Measurements from ENCODE around the gene CNTLN.
"Not testable (repeated sequence)": the region's sequence is repeated elsewhere in the genome, so short reads cannot be mapped to it uniquely, and the experiment has no call there.

Gene CNTLN

DNA sequence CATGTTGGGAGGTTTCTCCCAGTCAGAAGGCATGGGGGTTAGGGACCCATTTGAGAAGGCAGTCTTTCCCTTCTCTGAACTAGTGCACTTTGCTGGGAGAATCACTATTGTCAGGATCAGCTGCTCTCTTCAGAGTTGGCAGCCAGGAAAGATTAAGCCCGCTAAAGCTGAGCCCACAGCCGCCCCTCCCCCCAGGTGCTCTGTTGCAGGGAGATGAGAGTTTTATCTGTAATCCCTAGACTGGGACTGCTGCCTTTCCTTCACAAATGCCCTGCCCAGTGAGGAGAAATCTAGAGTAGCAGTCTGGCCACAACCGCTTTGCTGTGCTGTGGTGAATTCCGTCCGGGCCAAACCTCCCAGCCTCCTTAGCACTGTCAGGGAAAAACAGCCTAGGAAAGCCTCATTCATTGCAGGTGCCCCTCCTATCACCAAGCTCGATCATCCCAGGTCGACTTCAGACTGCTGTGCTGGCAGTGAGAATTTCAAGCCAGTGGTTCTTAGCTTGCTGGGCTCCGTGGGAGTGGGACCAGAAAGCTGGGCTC lies 69.8 kb downstream of the CNTLN start:
- no peak for FAIRE-seq

DNA sequence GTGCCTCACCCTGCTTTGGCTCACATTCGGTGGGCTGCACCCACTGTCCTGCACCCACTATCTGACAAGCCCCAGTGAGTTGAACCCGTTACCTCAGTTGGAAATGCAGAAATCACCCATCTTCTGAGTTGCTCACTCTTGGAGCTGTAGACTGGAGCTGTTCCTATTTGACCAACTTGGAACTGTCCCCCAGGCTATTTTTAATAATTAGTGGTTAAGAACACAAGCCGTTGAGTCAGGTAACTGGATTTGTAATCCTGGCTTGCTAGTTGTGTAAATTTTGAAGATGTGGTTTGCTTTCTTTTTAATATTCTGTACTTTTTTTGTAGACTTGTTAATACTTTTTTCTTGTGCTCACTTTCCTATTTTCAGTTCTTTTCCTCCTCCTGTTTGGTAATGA lies 81.2 kb downstream of the CNTLN start:
- FAIRE-seq, result no peak

GRCh38 chr9:17216646-17217045 lies 81.8 kb downstream of the CNTLN start:
- no peak for FAIRE-seq

DNA sequence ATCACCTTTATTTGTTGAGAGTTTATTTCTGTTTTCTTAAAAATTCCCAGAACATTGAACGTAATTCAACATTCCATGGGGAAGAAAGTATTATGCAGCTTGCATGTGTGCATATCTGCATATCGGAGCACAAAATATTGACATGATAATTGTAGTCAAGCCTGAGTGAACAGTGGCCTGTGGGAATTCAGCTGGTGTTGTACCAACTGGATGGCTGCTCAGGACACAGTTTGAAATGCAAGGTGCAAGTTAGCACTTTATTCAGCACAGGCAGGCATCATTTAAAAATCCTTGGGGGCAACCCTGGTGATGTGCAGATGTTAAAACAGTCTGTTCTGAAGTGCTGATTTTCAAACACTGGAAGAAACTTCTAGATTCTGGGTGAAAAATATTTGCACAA lies 82.4 kb downstream of the CNTLN start:
- no peak for FAIRE-seq

DNA sequence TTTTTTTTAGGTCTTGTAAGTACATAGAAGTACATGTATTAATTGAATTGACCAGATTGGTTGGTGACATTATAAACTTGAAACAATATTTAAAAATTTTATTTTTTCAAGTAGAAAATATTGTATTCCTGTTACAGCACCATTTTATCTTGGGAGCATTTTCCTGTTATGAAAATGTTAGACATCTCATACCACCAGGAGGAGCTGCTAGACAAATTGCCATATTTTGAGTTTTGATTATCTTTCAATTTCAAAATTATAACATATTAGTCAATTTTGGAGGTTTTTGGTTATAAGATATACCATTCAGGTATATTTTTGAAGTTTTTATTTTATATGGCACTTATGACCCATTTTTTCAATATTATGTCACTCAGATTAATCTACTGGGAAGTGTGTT lies 84.4 kb downstream of the CNTLN start:
- FAIRE-seq, result peak; percentile 68

GRCh38 chr9:17222932-17223331 lies 88.1 kb downstream of the CNTLN start:
- no peak for FAIRE-seq

DNA sequence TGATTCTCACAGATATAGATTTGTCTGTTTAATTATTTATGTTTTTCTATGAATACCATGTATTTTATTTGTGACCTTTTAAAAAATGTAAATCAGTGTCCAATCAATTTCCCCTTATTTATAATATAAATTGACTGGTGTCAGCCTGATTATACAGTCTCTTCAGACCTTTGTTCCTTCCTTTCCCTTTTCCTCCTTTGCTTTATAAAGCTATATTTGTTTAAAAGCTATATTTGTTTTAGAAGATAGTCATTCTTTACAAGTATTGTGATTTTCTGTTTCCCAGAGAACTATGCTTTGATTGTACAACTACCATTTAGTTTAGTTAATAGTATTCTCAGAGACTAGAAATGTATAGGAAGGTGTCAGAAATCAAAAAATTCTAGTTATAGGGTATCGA lies 90.6 kb downstream of the CNTLN start:
- FAIRE-seq, result peak; percentile 45

GRCh38 chr9:17229945-17230560 lies 95.2 kb downstream of the CNTLN start:
- FAIRE-seq, result no peak

DNA sequence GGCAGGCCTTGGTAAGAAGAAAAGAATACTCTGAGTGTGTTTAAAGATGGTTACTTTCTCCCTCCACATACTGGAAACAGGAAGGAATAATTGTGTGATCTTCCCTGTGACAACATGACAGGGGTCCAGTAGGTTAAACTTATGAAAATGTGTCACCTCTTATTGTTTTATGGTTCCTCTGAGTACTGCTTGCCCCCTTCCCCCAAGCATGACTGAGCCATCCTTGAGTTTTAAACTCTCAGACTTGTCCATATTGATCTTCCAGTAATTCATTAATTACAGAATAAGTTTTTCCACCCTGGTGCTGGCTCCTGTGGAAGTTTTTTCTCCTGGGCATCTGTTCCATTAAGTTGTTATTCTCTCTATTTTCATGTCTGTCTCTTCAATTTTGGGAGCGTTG lies 95.8 kb downstream of the CNTLN start:
- no peak for FAIRE-seq

DNA sequence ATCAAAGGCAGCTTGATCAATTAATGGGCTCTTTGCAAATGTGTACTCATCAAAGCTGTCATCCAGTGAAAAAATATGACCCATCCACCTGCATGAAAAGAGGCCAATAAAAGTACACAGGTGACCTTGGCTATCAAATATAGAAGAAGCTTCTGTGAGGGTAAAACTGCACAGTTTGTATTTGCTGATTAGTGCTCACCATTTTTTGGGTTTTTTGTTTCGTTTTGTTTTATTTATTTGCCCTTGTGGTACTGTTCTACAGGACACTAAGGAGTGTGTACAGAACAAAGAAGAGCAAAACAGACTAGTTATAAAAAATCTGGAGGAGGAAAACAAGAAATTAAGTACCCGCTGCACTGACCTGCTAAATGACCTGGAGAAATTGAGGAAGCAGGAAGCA lies 101.3 kb downstream of the CNTLN start:
- FAIRE-seq, result no peak

DNA sequence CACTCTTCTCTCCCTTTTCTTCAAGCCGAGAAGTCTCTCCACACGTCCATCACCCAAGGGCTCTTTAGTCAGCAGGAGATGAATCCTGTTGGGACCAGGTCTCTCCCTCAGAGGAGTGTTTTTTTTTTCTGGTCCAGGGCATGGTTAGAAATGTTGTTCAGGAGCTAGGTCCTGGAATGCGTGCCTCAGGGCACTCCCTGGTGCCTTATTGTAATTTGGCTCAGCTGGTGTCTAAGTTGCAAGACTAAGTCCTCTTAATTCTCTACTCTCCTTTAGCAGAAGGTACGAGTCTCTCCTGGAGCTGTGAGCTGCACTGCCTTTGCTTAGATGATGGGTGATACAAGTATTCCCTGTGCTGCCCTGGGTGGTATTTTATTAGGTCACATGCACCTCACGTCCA lies 111.9 kb downstream of the CNTLN start:
- FAIRE-seq, result no peak

GRCh38 chr9:17251100-17251499 lies 116.3 kb downstream of the CNTLN start:
- FAIRE-seq, result no peak

DNA sequence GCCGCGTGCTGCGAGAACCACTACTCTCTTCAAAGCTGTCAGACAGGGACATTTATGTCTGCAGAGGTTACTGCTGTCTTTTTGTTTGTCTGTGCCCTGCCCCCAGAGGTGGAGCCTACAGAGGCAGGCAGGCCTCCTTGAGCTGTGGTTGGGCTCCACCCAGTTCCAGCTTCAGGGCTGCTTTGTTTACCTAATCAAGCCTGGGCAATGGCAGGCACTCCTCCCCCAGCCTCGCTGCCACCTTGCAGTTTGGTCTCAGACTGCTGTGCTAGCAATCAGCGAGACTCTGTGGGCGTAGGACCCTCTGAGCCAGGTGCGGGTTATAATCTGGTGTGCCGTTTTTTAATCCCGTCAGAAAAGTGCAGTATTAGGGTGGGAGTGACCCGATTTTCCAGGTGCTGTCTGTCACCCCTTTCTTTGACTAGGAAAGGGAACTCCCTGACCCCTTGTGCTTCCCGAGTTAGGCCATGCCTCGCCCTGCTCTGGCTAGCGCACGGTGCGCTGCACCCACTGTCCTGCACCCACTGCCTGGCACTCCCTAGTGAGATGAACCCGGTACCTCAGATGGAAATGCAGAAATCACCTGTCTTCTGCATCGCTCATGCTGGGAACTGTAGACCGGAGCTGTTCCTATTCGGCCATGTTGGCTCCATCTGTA lies 133.8 kb downstream of the CNTLN start:
- not testable (repeated sequence) for FAIRE-seq

- peak; percentile 21 for FAIRE-seq
These were observed 135.0 kb downstream of the CNTLN start for GRCh38 chr9:17269799-17270198.

- FAIRE-seq, result no peak
These were observed 137.7 kb downstream of the CNTLN start for GRCh38 chr9:17272536-17272935.

DNA sequence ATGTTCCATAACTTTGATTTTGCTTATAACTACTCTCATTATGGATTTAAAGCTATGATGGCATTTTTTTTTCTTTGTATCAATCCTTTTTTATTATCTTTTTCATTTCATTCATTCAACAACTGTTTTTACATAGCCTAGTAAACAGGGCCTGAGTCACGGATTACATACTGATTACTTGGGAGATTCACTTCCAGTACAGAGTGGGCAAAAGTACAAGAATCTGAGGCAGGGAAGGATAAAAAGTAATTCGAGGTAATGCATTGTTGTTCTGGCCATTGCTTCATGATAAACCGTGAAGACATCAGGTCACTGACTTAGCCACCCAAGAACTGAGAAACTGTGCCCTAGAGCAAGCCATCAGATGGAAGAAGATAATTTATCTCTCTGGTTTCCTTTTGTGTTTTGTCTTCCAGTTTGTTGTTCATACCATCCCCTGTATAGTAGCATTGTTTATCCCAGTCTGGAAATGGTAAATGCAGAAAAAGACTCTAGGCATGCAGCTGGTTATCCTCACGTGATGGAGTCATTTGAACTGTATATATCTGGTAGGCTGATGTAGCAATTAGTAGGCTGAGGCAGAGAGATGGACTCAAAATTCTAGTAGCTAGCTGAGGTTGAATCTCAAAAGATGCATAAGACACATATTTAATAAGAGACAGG lies 145.6 kb downstream of the CNTLN start:
- FAIRE-seq, result no peak

GRCh38 chr9:17290673-17291072 lies 155.8 kb downstream of the CNTLN start:
- FAIRE-seq, result not testable (repeated sequence)

DNA sequence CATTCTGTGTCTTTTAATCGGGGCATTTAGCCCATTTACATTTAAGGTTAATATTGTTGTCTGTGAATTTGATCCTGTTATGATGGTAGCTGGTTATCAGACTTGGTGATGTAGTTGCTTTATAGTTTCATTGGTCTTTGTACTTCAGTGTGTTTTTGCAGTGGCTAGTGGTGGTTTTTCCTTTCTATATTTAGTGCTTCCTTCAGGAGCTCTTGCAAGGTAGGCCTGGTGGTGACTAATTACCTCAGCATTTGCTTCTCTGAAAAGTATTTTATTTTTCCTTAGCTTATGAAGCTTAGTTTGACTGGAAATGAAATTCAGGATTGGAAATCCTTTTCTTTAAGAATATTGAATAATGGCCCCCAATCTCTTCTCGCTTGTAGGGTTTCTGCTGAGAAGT lies 156.9 kb downstream of the CNTLN start:
- FAIRE-seq, result no peak

- FAIRE-seq, result no peak
These were observed 158.8 kb downstream of the CNTLN start for GRCh38 chr9:17293685-17294084.

DNA sequence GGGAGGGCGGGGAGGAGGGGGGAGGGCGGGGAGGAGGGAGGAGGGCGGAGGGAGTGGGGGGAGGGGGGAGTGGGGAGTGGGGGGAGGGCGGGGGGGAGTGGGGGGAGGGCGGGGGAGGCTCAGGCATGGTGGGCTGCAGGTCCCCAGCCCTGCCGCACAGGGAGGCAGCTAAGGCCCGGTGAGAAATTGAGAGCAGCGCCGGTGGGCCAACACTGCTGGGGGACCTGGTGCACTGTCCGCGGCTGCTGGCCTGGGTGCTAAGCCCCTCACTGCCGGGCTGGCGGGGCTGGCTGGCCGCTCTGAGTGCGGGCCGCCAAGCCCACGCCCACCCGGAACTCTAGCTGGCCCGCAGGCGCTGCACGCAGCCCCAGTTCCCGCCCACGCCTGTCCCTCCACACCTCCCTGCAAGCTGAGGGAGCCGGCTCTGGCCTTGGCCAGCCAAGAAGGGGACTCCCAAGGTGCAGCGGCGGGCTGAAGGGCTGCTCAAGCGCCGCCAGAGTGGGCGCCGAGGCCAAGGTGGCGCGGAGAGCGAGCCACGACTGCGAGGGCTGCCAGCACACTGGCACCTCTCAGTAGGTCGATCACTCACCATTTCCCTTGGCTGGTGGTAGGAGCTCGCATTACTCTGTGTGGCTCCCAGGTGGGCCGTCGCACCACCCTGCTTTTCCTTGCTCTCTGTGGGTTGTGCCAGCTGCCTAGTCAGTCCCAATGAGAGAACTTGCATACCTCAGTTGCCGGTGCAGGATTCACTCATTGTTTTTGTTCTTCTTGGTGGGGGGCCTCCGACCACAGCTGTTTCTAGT lies 160.2 kb downstream of the CNTLN start:
- no peak for FAIRE-seq

GRCh38 chr9:17315341-17315740 lies 180.5 kb downstream of the CNTLN start:
- FAIRE-seq, result no peak

DNA sequence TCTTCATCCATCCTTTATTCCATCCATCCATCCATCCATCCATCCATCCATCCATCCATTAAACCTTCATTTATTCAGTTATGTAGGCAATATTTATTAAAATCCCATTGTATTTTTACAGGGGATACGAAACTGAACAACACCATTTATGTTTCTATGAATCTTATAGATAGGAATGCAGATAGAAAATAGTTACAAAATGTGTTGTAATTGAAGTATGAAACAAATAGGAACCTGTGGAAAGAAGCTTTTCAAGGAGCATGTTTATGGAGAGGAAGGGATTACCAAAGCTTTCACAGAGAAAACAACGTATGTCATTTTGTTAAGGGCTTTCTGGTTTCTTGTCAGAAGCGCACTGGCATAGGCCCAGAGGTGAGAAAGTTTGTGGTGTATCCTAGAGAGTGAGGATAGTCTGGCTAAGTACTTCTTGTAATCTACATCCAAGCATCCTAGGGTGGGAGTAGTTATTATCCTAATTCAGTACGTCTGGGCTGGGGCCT lies 184.0 kb downstream of the CNTLN start:
- FAIRE-seq, result no peak

- FAIRE-seq, result no peak
These were observed 185.0 kb downstream of the CNTLN start for GRCh38 chr9:17319864-17320263.
